Hematopoietic multipotent progenitor cell treated with erythropoietin and hydrocortisone succinate and interleukin-3 and kit ligand, for 6 days (in vitro differentiated cells): Measurements from ENCODE around the gene MAPT.
"Not testable (repeated sequence)": the region's sequence is repeated elsewhere in the genome, so short reads cannot be mapped to it uniquely, and the experiment has no call there.

Source experiments
- DNase-seq: peaks from one replicate; pipeline ENCODE4 v3.0.0-alpha.2; 2015

The MAPT gene

DNA sequence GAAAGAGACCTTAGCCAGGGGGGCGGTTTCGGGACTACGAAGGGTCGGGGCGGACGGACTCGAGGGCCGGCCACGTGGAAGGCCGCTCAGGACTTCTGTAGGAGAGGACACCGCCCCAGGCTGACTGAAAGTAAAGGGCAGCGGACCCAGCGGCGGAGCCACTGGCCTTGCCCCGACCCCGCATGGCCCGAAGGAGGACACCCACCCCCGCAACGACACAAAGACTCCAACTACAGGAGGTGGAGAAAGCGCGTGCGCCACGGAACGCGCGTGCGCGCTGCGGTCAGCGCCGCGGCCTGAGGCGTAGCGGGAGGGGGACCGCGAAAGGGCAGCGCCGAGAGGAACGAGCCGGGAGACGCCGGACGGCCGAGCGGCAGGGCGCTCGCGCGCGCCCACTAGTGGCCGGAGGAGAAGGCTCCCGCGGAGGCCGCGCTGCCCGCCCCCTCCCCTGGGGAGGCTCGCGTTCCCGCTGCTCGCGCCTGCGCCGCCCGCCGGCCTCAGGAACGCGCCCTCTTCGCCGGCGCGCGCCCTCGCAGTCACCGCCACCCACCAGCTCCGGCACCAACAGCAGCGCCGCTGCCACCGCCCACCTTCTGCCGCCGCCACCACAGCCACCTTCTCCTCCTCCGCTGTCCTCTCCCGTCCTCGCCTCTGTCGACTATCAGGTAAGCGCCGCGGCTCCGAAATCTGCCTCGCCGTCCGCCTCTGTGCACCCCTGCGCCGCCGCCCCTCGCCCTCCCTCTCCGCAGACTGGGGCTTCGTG is at the start of gene MAPT:
TSS of gene MAPT (plus strand) at position 533 of the 763 bp plus-strand sequence. CDS start 67,784 bp downstream, outside the sequence.
- DNase-seq: peak; percentile 87

DNA sequence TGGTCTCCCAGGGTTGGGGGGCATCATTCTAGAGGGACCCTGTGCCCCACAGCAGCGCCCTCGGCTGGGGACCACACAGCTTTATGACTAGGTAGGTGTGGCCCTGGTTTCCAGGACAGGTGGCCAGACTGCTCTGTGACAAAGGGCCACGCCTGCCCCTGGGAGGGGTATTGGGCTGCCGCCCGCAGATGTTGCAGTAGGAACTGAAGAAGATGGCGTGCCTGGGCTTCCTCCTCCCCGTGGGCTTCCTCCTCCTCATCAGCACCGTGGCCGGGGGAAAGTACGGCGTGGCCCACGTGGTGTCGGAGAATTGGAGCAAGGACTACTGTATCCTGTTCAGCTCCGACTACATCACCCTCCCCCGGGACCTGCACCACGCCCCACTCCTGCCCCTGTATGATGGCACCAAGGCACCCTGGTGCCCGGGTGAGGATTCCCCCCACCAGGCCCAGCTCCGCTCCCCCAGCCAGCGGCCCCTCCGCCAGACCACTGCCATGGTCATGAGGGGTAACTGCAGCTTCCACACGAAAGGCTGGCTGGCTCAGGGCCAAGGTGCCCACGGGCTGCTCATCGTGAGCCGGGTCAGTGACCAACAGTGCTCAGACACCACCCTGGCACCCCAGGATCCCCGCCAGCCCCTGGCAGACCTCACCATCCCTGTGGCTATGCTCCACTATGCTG is 49.5 kb upstream of the MAPT start, which contains the start of gene SPPL2C:
TSS of gene SPPL2C (plus strand) at position 187 of the 681 bp plus-strand sequence. CDS start at position 213, 26 bp downstream.
- DNase-seq: no peak

DNA sequence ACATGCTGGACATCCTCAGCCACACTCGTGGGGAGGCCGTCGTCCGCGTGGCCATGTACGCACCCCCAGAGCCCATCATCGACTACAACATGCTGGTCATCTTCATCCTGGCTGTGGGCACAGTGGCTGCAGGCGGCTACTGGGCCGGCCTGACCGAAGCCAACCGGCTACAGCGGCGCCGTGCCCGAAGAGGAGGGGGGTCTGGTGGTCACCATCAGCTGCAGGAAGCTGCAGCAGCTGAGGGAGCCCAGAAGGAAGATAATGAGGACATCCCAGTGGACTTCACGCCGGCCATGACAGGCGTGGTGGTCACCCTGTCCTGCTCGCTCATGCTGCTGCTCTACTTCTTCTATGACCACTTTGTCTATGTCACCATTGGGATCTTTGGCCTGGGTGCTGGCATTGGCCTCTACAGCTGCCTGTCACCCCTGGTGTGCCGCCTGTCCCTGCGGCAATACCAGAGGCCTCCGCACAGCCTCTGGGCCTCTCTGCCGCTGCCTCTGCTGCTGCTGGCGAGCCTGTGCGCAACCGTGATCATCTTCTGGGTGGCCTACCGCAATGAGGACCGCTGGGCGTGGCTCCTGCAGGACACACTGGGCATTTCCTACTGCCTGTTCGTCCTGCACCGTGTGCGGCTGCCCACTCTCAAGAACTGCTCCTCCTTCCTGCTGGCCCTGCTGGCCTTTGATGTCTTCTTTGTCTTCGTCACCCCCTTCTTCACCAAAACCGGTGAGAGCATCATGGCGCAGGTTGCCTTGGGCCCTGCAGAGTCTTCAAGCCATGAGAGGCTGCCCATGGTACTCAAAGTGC is 48.8 kb upstream of the MAPT start:
- no peak for DNase-seq

DNA sequence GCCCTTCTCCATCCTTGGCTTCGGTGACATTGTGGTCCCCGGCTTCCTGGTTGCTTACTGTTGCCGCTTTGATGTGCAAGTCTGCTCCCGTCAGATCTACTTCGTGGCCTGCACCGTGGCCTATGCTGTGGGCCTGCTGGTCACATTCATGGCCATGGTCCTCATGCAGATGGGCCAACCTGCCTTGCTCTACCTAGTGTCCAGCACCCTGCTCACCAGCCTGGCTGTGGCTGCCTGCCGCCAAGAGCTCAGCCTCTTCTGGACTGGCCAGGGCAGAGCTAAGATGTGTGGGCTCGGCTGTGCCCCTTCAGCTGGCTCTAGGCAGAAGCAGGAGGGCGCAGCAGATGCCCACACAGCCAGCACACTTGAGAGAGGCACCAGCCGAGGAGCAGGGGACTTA is 48.1 kb upstream of the MAPT start:
- DNase-seq: no peak

DNA sequence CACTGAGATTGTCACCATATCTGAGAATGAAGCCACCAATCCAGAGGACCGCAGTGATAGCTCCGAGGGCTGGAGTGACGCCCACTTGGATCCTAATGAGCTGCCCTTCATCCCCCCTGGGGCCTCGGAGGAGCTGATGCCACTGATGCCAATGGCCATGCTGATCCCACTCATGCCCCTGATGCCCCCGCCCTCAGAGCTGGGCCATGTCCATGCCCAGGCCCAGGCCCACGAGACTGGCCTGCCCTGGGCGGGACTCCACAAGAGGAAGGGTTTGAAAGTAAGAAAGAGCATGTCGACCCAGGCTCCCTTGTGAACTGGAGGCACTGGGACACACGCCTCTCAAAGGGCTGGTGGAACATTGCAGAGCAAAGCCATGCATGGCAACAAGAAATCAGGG is 47.7 kb upstream of the MAPT start:
- no peak for DNase-seq

DNA sequence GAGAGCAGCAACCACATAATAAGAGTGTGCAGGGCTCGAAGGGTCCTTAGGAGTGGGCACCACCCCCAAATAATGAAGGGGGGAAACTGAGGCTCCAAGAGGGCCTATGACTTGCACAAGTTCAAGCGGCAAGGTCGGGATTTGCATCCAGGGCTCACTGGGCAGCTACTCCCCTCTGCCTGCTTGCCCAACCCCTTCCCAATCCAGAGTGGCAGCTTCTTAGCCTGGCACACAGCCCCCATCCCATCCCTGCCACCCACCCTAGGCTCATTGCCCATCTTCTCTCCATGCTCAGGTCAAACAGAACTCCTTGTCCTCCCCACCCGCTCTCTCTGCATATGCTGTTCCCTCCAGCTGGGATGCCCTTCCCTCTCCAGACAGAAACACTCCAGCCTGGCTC is 47.3 kb upstream of the MAPT start:
- DNase-seq: no peak

DNA sequence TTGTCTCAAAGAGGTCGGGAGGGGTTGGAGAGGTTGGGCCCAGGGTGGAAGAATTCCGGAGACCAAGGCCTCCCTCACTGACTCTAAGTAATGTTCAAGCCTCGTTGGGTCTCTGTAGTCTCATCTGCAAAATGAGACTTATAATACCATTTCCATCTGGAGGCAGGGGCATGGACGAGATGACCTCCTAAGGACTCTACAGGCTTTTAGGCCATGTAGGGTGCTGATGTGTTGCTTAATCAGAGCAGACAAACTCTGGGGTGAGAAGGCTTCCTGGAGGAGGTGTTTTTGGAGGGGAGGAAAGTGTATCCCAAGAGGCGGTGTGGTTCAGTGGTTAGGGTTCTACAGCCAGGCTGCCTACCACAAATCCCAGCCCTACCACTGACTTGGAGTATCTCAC is 46.6 kb upstream of the MAPT start:
- no peak for DNase-seq

DNA sequence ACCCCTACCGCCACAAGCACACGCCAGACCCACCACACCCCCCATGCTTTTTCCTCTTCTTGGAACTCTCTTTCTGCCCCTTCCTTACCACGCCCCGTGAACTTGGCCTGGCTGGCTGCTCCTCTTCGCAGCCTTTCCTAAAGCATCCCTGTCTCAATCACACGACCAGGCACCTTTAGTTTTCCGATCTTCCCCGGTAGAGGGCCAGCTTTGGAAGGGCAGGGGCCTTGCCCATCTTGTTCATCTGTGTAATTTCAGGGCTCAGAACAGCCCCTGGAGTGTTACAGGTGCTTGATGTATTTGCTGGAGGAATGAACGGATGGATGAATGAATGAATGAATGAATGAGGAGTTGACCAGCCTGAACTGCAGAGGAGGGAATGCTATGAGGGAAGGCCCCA is 45.9 kb upstream of the MAPT start:
- no peak for DNase-seq

DNA sequence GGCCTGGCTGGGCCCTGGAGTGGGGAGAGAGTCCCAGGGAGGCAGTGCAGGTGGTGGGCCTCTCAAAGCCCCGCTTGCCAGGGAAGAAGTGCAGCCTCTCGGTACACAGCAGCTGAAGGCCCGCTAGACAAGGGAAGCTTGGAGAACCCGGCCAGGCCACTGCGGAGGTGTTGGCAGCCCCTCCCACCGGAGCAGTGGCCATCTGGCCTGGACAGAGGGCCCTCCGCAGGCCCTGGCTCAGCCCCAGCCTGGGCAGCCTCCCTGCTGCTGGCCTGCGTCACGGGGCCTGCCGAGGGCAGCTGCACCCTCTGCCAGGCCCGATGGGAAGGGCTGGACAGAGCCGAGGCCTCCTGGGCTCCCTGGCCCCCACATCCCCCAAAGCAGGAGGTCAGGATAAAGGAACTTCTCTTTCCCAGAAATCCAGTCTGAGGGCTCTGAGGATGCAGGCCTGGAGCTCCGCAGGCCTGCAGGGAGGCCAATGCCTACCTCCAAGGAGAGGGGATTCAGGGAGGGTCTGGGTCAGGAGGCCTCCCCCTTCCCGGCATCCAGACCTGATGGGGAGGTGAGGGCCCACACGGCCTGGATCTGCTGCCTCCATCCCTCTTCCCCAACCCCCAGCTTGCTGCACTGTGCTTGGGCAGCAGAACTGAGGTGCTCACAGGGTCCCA is 45.4 kb upstream of the MAPT start:
- no peak for DNase-seq

DNA sequence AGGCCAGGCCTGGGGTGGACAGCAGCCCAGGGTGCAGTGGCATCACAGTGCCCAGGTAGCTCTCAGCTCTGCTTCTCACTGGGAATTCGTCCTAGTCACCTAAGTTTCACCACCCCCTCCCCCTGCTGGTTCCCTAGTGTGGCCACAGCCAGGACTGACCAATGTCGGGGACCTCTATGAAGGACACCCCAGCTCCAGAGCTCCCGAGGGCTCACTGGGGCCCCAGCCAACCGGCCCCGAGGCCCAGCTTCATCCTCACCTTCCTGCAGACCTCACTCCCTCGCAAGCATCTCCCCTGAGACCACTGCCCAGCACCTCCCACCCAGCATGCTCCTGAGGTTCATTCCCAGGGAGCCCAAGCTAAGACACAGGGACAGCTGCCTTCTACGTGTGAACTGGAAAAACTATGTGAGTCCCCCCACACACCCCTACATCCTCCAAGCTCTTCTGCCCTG is 44.8 kb upstream of the MAPT start:
- no peak for DNase-seq

DNA sequence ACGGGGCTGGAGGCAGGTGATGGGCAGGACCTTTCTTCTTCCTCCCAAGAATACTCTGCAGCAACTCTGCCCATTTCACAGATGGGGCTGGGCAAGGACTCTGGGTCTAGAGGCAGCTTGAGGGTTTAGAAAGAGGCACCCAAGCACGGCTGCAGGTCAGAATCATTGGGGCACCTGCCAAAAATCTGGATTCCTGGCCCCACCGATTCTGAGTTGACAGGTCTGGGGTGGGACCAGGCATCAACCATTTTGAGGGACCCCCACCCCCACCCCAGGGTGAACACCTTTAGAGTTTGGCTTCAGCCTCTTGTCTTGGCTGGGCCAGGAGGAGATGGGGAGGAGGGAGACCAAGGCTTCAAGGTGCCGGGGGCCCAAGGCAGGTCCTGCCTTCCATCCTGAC is 44.3 kb upstream of the MAPT start:
- no peak for DNase-seq

DNA sequence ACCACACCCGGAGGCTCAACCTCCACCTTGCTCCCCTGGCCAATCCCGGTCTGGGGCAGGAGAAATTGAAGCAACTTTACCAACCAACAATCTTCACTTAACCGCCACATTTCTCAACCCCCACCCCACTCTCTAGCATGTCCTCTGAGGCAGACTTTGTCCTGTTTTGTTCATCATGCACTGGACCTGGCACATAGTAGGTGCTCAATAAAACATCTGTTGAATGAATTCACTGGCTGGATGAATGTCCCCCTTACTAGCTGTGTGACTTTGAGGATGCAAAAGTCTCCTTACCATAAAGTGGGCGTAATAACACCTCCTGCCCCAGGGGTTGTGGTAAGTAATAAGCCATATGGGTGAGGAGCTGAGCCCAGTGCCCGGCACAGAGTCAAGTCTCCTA is 43.9 kb upstream of the MAPT start:
- DNase-seq: no peak

DNA sequence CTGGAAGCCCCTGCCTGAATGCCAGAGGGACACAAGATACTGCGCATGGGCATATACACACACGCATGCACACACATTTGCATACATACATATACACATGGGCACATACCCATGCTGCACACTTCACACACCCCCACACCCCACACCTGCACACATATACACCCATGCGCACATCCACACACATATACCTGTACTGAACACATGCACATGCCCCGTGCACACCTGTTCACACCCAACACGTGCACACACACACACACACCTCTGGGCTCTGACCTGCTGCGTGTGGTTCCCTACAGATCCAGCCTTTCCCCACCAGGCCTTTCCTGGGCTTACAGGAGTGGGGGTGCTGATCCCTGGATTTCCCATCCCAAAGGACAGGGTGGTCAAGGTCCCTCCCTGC is 43.3 kb upstream of the MAPT start:
- no peak for DNase-seq

DNA sequence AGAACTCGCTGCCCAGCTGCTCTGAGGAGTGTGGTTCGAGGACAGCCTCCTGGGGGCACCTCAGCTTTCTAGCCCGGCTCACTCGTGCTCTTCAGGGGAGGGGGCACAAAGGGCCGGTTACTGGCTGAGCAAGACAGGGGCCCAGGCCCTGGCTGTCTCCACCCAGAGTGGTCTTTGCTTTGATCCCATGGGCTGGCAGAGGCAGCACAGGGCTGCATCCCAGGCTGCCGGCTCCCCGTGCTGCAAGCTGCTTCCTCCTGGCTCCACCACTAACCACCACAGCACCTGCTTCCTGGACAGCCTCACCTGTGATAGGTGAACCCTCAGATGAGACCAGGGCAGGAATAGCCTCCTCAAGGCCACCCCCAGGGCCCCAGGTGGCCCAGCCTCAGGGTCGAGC is 42.9 kb upstream of the MAPT start:
- no peak for DNase-seq

DNA sequence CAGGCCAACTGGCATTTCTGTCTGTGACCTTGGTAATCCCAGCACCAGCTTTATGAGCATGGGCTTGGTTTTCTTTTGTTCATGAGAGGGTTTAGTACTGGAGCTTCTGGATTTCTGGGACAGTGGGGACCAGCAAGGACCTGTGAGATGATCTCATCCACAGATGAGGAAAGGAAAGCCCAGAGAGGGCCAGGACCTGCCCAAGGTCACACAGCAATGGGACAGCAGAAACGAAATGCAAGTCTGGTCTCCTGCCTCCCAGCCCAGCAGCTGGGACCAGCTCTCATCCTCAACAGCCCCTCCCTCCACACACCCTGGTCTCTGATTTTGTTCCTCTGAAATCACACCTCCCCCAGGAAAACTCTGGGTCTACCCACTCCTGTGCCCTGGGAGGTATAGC is 42.5 kb upstream of the MAPT start:
- no peak for DNase-seq

DNA sequence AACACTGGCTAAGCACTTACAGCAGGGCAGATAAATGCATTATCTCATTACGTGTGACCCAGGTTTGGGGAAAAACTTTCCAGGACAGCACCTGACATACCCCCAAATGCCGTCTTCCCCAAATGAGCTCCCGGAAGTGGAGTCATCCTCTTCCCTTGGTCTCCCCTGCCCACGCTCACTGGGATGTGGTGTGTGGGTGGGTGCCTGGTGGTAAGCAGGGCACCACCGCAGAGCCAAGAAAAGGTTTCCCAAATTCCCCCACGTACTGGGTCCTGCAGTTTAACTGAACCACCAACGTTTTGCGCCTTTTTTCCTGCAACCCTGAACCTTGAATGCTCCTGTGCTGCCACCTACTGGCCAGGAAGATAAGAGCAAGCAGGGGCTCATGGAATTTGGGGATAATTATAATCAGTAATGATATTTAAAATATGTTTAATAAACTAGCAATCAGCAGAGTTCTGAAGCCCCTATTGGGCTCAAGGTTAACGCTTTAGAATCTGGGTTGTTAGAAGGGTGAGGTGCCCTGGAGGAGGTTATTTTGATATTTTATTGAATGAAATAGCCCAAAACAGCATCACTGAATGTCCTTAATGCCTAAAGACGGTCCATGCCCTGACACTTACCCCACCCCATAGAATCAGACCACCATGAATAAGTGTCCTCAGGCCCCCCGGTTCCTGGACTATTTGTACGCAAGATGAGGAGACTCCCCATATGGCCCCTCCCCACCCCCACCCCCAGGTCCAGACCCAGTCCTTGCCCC is 41.6 kb upstream of the MAPT start:
- peak; percentile 82 for DNase-seq

DNA sequence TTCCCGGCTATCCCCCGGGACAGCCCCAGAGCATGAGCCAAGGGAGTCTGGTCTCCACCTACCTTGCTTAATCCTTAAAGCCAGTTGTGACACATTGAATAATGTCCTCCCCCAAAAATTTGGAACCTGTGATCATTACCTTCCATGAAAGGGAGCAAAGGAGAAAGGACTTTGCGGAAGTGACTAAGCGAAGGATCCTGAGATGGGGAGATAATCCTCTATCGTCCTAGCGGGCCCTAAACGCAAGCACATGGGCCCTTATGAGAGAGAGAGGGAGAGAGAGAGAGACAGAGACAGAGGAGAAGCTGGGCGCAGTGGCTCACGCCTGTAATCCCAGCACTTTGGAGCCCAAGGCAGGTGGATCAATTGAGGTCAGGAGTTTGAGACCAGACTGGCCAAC is 40.1 kb upstream of the MAPT start:
- no peak for DNase-seq

DNA sequence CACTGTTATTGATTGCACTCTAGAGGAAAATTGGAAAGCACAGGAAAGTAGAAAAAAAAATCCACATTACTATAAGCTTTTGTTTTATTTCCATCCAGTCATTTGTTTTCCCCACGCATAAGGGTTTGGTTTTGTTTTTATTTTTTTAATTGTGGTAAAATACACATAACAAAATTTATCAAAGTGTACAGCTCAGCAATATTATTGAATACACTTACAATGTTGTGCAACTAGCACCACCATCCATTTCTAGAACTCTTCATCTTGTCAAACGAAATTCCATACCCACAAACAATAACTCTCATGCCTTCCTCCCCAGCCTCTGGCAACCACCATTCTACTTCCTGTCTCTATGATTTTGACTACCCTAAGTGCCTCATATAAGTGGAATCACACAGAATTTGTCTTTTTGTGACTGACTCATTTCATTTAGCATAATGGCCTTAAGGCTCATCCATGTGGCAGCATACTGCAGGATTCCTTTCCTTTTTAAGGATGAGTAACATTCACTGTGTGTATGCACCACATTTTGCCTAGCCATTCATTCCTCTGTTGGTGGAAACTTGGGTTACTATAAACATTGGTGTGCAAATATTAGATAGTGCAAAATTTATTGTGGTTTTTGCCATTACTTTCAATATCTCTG is 38.5 kb upstream of the MAPT start:
- DNase-seq: no peak

DNA sequence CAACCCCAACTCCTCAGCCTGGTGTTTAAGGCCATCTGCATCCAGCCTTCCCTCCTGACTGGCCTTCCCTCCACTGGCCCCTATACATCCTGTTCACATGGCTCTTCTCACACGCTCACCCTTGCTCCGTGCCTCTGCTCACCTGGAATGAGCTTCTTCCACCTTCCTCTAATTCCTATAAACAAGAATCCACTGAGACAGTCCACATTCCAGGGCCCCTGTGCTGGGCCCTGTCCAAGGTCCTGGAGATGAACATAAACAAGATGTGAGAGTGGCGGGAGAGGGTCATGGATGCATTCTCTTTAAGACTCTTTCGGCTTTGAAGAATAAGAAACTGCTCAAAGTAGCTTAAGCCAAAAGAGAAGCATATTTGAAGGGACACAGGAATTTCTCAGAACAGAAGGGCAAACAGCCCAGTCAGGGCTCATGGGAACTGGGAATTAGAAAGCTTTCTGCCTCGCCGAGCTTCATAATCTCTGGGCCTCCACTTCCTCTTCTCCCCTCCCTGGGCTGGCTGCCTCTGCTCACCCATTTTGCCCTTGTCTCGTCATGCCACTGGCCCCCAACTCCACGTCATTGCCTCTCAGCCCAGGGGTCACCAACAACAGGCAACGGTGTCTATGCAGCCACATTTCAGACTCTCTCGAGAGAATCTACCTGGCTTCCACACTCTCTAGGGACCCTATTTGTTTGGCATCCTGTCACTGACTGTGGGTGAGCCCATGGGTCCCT is 36.2 kb upstream of the MAPT start:
- DNase-seq: peak; percentile 49

DNA sequence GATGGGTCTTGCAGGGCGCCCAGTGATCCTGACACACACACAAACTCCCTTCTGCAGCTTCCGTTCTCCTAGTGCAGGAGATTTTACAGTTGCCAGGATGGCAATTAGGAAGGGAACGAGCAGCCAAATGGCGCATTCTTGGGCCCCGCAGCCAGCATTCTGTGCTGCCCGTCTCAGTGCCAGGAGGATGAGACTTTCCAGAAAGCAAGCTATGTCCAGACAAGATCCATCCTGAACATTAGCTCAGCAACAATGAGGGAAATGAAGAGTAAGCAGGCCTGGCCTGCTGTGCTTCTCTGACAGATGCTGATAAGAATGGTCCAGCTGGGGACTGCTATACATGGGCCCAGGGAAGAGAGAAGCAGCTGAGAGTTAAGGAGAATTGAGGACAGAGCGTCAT is 33.2 kb upstream of the MAPT start:
- DNase-seq: no peak

DNA sequence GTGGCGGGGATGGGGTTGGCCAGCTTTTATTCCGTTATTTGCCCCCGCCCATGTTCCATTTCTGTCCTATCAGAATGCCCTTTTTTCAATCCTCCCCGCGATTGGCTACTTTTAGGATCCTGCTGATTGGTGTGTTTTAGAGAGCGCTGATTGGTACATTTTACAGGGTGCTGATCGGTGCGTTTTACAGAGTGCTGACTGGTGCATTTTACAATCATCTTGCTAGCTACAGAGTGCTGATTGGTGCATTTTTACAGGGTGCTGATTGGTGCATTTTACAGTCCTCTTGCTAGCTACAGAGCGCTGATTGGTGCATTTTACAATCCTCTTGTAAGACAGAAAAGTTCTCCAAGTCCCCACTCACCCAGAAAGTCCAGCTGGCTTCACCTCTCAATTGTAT is 32.2 kb upstream of the MAPT start:
- DNase-seq: not testable (repeated sequence)
